Measurements from ENCODE around the gene PPP1R14B.

PPP1R14B gene

DNA sequence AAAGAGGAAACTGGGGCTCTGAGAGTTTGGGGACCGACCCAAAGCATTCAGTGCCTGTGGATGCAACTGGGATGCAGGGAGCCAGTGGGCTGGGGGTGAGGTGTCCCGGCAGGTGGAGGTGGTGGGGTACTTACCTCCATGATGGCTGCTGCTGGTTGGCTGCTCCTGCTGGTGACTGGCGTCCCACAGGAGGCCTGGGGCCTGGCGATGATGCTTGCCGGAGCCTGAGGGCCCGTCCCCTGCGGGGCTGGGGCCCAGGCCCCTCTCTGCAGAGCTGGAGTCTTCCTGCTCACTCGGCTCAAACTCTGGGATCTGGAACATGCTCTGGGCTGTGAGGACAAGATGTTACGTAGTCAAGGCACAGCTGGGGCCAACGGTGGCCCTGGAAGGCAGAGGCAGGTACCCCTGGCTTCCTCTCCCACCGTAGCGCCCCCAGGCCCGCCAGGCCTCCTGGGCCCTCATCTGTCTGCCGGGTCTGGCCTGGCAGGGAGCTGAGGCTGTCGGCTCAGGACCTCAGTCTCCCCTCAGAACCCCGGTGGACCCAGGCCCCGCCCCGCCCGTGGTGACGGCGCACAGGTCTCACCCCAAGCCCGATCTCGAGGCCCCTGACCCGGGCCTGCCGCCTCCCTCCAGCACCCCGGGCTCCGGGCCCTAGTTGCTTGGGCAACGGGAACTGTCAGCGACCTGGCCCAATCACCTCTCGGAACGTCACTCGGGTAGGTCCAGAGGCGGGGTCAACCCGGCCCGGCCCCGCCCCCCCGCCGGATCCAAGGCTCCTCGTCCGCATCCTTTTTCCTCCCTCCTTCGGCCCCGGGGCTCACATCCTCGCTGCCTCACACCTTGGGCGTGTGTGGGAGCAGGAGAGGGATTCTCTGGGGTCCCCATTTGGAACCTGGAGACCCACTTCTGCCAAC, 37.6 kb upstream of the PPP1R14B start, which contains the start of gene BAD:
Gene BAD (minus strand): TSS at position 618 of the 914 bp plus-strand sequence. CDS start 297 bp downstream, at position 321.
- DNase-seq: peak; percentile 94 to 97
- TF ChIP-seq, protein P1, sequence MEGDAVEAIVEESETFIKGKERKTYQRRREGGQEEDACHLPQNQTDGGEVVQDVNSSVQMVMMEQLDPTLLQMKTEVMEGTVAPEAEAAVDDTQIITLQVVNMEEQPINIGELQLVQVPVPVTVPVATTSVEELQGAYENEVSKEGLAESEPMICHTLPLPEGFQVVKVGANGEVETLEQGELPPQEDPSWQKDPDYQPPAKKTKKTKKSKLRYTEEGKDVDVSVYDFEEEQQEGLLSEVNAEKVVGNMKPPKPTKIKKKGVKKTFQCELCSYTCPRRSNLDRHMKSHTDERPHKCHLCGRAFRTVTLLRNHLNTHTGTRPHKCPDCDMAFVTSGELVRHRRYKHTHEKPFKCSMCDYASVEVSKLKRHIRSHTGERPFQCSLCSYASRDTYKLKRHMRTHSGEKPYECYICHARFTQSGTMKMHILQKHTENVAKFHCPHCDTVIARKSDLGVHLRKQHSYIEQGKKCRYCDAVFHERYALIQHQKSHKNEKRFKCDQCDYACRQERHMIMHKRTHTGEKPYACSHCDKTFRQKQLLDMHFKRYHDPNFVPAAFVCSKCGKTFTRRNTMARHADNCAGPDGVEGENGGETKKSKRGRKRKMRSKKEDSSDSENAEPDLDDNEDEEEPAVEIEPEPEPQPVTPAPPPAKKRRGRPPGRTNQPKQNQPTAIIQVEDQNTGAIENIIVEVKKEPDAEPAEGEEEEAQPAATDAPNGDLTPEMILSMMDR (IDR thresholded peaks at IDR 0.05): no peak
- intact Hi-C loops (cut with DNase I; ENCODE audit: low total_unique reads): no loop called here

DNA sequence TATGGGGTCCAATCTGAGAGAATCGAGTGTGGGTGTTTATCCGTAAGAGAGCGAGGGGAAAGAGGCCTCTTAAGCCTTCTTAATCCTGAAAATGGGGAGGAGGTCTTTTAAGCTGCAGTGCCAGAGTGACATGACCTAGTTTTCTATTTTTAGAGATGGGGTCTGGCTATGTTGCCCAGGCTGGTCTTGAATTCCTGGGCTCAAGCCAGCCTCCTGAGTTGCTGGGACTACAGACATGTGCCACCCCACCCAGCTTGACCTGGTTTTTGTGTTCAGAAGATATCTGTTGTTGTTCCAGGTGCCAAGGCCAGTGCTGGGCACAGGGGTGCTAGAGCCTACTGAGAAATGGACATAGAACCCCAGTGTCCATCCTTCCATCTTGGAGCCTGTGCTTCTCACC, 36.3 kb upstream of the PPP1R14B start:
- DNase-seq: no peak
- intact Hi-C loops (cut with DNase I; ENCODE audit: low total_unique reads): no loop called here
- no peak overlapping the region for H3K4me3 ChIP-seq

More for the DNA sequence above, 37.6 kb upstream of the PPP1R14B start, which contains the start of gene BAD:
- H3K36me3 ChIP-seq: peaks cover 4 to 26% (median 9%) of the 10 kb centered on the region in 3 donors
- H3K27me3 ChIP-seq: peaks cover 0 to 11% of the 10 kb centered on the region in 2 donors
- H3K27ac ChIP-seq: peak within 1 kb of the TSS; percentile 98
- no peaks in the 10 kb centered on the region for H3K9me3 ChIP-seq
- peak within 1 kb of the TSS; percentile 82 to 90 for H3K4me3 ChIP-seq
- peaks cover 0 to 32% (median 27%) of the 10 kb centered on the region in 4 donors for H3K4me1 ChIP-seq

DNA sequence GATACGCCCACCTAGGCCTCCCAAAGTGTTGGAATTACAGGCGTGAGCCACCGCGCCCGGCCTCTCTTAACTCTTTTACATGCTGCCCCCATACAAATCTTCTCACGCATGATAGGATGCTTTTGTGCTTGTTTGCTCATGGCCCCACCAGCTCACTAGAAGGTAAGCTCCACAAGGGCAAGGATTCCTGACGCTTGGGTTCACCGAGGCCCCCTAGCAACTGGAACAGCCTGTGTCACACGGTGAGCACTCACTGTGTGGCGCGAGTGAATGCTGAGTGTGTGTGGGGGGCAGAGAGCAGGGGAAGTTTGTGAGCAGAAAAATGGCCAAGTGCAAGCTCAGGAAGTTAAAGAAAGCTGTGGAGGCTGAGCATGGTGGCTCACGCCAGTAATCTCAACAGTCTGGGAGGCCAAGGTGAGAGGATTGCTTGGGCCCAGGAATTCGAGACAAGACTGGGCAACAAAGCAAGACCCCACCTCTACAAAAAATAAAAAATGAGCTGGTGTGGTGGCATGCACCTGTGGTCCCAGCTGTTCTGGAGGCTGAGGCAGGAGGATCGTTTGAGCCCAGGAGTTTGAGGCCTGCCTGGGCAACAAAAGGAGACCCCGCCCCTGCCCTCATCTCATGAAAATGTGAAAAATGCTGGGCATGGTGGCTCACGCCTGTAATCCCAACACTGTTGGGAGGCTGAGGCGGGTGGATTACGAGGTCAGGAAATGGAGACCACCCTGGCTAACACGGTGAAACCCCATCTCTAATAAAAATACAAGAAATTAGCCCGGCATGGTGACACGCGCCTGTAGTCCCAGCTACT, 35.4 kb upstream of the PPP1R14B start:
- Histone ChIP-seq H3K4me1 (peaks cover 0 to 32% (median 25%) of the 10 kb centered on the region in 4 donors), H3K27ac (no peak overlapping the region), H3K4me3 (no peak overlapping the region), H3K9me3 (no peaks in the 10 kb centered on the region), H3K27me3 (no peaks in the 10 kb centered on the region), H3K36me3 (peaks cover 19 to 46% (median 20%) of the 10 kb centered on the region in 3 donors)
- TF ChIP-seq, protein P1 (IDR thresholded peaks at IDR 0.05): no peak
- intact Hi-C loops (cut with DNase I; ENCODE audit: low total_unique reads): no loop called here
- no peak for DNase-seq

More for the DNA sequence above, 36.3 kb upstream of the PPP1R14B start:
- Histone ChIP-seq H3K27ac (peak overlapping the region in 1 of 2 donors; percentile 98), H3K27me3 (peaks cover 0 to under 1% of the 10 kb centered on the region in 2 donors), H3K4me1 (peaks cover 0 to 32% (median 26%) of the 10 kb centered on the region in 4 donors), H3K36me3 (peaks cover 10 to 37% (median 20%) of the 10 kb centered on the region in 3 donors), H3K9me3 (no peaks in the 10 kb centered on the region)
- TF ChIP-seq, protein P1 (IDR thresholded peaks at IDR 0.05): no peak

DNA sequence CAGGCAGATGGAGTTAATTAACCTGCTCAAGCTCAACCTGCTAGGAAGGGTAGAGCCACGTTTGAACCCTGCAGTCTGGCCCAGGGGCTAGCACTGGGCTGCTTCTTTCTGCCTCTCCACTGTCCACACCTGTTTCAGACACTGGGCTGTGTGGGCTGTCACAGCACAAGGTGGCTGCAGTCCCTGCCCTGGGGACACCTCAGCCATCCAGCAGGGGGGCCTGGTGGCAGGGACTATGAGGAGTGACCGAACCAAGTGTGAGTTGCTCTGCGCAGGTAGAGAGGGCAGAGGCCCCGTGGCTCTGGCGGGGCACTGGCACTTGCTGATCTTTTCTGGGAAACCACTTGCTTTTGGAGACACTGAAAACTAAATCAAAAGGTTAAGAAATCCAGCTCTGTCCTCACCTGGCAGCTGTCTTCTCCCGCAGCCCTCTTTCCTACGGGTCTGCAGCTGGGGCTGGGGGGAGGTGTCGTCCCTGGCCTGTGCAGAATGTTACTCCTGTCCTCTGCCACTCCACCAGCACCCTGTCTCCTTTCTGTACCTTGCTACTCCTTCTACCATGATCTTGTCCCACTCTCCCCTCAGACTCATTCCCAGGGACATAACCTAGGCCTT, 31.9 kb upstream of the PPP1R14B start:
- Histone ChIP-seq H3K27me3 (no peaks in the 10 kb centered on the region), H3K4me3 (no peak overlapping the region), H3K9me3 (no peaks in the 10 kb centered on the region), H3K36me3 (peaks cover 20 to 67% (median 35%) of the 10 kb centered on the region in 3 donors), H3K27ac (no peak overlapping the region), H3K4me1 (peaks cover 0 to 16% (median 11%) of the 10 kb centered on the region in 4 donors)
- no peak for DNase-seq
- TF ChIP-seq, protein P1 (IDR thresholded peaks at IDR 0.05): no peak
- intact Hi-C loops (cut with DNase I; ENCODE audit: low total_unique reads): no loop called here
